ENCODE results near the gene METTL5.

METTL5 gene

GRCh38 chr2:169771021-169771420 lies 53.7 kb downstream of the METTL5 start:
- Histone ChIP-seq H3K4me3 (ENCODE audit: insufficient read depth, low read length, poor library complexity, severe bottlenecking) (no peak overlapping the region), H3K79me2 (ENCODE audit: insufficient read depth, low read length) (no peaks in the 10 kb centered on the region), H2AFZ (ENCODE audit: low read depth, low read length, severe bottlenecking) (no peak overlapping the region), H3K27ac (ENCODE audit: low read depth, low read length) (no peak overlapping the region), H3K9ac (ENCODE audit: low read length) (no peak overlapping the region), H3K27me3 (ENCODE audit: low read length) (no peaks in the 10 kb centered on the region), H3K9me3 (ENCODE audit: insufficient read depth, low read length) (no peaks in the 10 kb centered on the region), H3K4me2 (ENCODE audit: low read depth, low read length, poor library complexity, severe bottlenecking) (no peak overlapping the region), H3K36me3 (ENCODE audit: low read length) (no peaks in the 10 kb centered on the region), H3K9me2 (replicated peaks; ENCODE audit: insufficient read depth, low read length) (no peaks in the 10 kb centered on the region), H3F3A (ENCODE audit: insufficient read depth) (no peaks in the 10 kb centered on the region), H4K20me1 (ENCODE audit: low read depth, low read length) (no peaks in the 10 kb centered on the region)
- no peak for TF ChIP-seq EZH2phosphoT487 (conservative IDR thresholded peaks at IDR 0.05; ENCODE audit: low read length)
- no peak for TF ChIP-seq CTCF (IDR thresholded peaks at IDR 0.05; ENCODE audit: insufficient read depth, low read length, poor library complexity, severe bottlenecking)

- no peaks in the 10 kb centered on the region for H3K27me3 ChIP-seq (ENCODE audit: low read length)
- H3F3A ChIP-seq (ENCODE audit: insufficient read depth), result no peaks in the 10 kb centered on the region
- H3K4me3 ChIP-seq (ENCODE audit: insufficient read depth, low read length, poor library complexity, severe bottlenecking), result no peak overlapping the region
- H3K9me3 ChIP-seq (ENCODE audit: insufficient read depth, low read length), result no peaks in the 10 kb centered on the region
- H2AFZ ChIP-seq (ENCODE audit: low read depth, low read length, severe bottlenecking), result no peak overlapping the region
- H3K27ac ChIP-seq (ENCODE audit: low read depth, low read length), result no peak overlapping the region
- no peaks in the 10 kb centered on the region for H3K36me3 ChIP-seq (ENCODE audit: low read length)
- TF ChIP-seq EZH2phosphoT487 (conservative IDR thresholded peaks at IDR 0.05; ENCODE audit: low read length) (no peak), CTCF (IDR thresholded peaks at IDR 0.05; ENCODE audit: insufficient read depth, low read length, poor library complexity, severe bottlenecking) (no peak)
- H3K79me2 ChIP-seq (ENCODE audit: insufficient read depth, low read length), result no peaks in the 10 kb centered on the region
- H4K20me1 ChIP-seq (ENCODE audit: low read depth, low read length), result no peaks in the 10 kb centered on the region
- H3K9me2 ChIP-seq (replicated peaks; ENCODE audit: insufficient read depth, low read length), result no peaks in the 10 kb centered on the region
- H3K4me2 ChIP-seq (ENCODE audit: low read depth, low read length, poor library complexity, severe bottlenecking), result no peak overlapping the region
- no peak overlapping the region for H3K9ac ChIP-seq (ENCODE audit: low read length)
Observed at GRCh38 chr2:169768262-169768995, 56.3 kb downstream of the METTL5 start.

- no peak overlapping the region for H3K4me3 ChIP-seq (ENCODE audit: insufficient read depth, low read length, poor library complexity, severe bottlenecking)
- no peaks in the 10 kb centered on the region for H3K9me3 ChIP-seq (ENCODE audit: insufficient read depth, low read length)
- no peaks in the 10 kb centered on the region for H3K79me2 ChIP-seq (ENCODE audit: insufficient read depth, low read length)
- TF ChIP-seq EZH2phosphoT487 (conservative IDR thresholded peaks at IDR 0.05; ENCODE audit: low read length) (no peak), CTCF (IDR thresholded peaks at IDR 0.05; ENCODE audit: insufficient read depth, low read length, poor library complexity, severe bottlenecking) (peak; percentile 78)
- H3K27ac ChIP-seq (ENCODE audit: low read depth, low read length), result no peak overlapping the region
- H3K9ac ChIP-seq (ENCODE audit: low read length), result no peak overlapping the region
- no peaks in the 10 kb centered on the region for H3K36me3 ChIP-seq (ENCODE audit: low read length)
- no peaks in the 10 kb centered on the region for H4K20me1 ChIP-seq (ENCODE audit: low read depth, low read length)
- no peaks in the 10 kb centered on the region for H3K9me2 ChIP-seq (replicated peaks; ENCODE audit: insufficient read depth, low read length)
- H3F3A ChIP-seq (ENCODE audit: insufficient read depth), result no peaks in the 10 kb centered on the region
- H2AFZ ChIP-seq (ENCODE audit: low read depth, low read length, severe bottlenecking), result peak overlapping the region; percentile 32
- no peak overlapping the region for H3K4me2 ChIP-seq (ENCODE audit: low read depth, low read length, poor library complexity, severe bottlenecking)
- H3K27me3 ChIP-seq (ENCODE audit: low read length), result no peaks in the 10 kb centered on the region
Observed at GRCh38 chr2:169767243-169767888, 57.3 kb downstream of the METTL5 start.
